GM12872 (cell line): ENCODE results near the gene C14orf93.

ENCODE experiments used
- CTCF ChIP-seq: IDR thresholded peaks from 3 replicates; pipeline ENCODE4 v1.5.1; 2011; ENCODE audit warnings: low read depth, mild to moderate bottlenecking, low read length, moderate library complexity; ENCODE audit not compliant: insufficient read depth

C14orf93 gene

GRCh38 chr14:22991852-22992251 is 18.1 kb downstream of the C14orf93 start:
- TF ChIP-seq CTCF = no peak

- no peak for TF ChIP-seq CTCF
Observed at GRCh38 chr14:22987291-22987690, 22.7 kb downstream of the C14orf93 start.

GRCh38 chr14:22986508-22987054 is 23.4 kb downstream of the C14orf93 start:
- TF ChIP-seq CTCF = peak; percentile 86

GRCh38 chr14:22985894-22986507 is 23.9 kb downstream of the C14orf93 start:
- no peak for TF ChIP-seq CTCF

GRCh38 chr14:22984959-22985658 is 24.8 kb downstream of the C14orf93 start:
- no peak for TF ChIP-seq CTCF

- TF ChIP-seq CTCF = no peak; the same call in 2 of the 3 replicates
Observed at GRCh38 chr14:22982477-22983245, 27.3 kb downstream of the C14orf93 start, which contains the start of gene AJUBA. Gene AJUBA, minus strand, starts transcription at chr14:22982551. Its CDS starts 285 bp downstream, at chr14:22982266.
